ENCODE results near the gene SEC31A.
"Not testable (repeated sequence)": the region's sequence is repeated elsewhere in the genome, so short reads cannot be mapped to it uniquely, and the experiment has no call there.

SEC31A gene

GRCh38 chr4:82896755-82897154, 5.8 kb upstream of the SEC31A start:
- DNase-seq (ENCODE audit: low spot score): no peak

- DNase-seq (ENCODE audit: low spot score): no peak
Measured at GRCh38 chr4:82893942-82894341, 3.0 kb upstream of the SEC31A start.

GRCh38 chr4:82892467-82892802, 1.5 kb upstream of the SEC31A start:
- no peak for DNase-seq (ENCODE audit: low spot score)

- no peak for DNase-seq (ENCODE audit: low spot score)
Measured at GRCh38 chr4:82891707-82892466, 934 bp upstream of the SEC31A start.

GRCh38 chr4:82890528-82890900, 439 bp downstream of the SEC31A start:
- no peak for DNase-seq (ENCODE audit: low spot score)

- DNase-seq (ENCODE audit: low spot score): no peak
Measured at GRCh38 chr4:82889287-82889686, 1.7 kb downstream of the SEC31A start.

- no peak for DNase-seq (ENCODE audit: low spot score)
Measured at GRCh38 chr4:82886147-82886942, 4.6 kb downstream of the SEC31A start.

- DNase-seq (ENCODE audit: low spot score): no peak
Measured at GRCh38 chr4:82885410-82885809, 5.5 kb downstream of the SEC31A start.

- no peak for DNase-seq (ENCODE audit: low spot score)
Measured at GRCh38 chr4:82868572-82868971, 22.4 kb downstream of the SEC31A start.

- no peak for DNase-seq (ENCODE audit: low spot score)
Measured at GRCh38 chr4:82866706-82867385, 24.1 kb downstream of the SEC31A start.

GRCh38 chr4:82866033-82866432, 24.9 kb downstream of the SEC31A start:
- DNase-seq (ENCODE audit: low spot score): not testable (repeated sequence)

GRCh38 chr4:82865592-82865991, 25.4 kb downstream of the SEC31A start:
- no peak for DNase-seq (ENCODE audit: low spot score)

GRCh38 chr4:82864336-82864979, 26.5 kb downstream of the SEC31A start:
- no peak for DNase-seq (ENCODE audit: low spot score)

- DNase-seq (ENCODE audit: low spot score): no peak
Measured at GRCh38 chr4:82861529-82861928, 29.4 kb downstream of the SEC31A start.

- DNase-seq (ENCODE audit: low spot score): not testable (repeated sequence)
Measured at GRCh38 chr4:82860487-82860886, 30.5 kb downstream of the SEC31A start.

- DNase-seq (ENCODE audit: low spot score): no peak
Measured at GRCh38 chr4:82852751-82853285, 38.1 kb downstream of the SEC31A start.

- peak; percentile 59 for DNase-seq (ENCODE audit: low spot score)
Measured at GRCh38 chr4:82851885-82852750, 38.8 kb downstream of the SEC31A start.

GRCh38 chr4:82851318-82851717, 39.6 kb downstream of the SEC31A start:
- no peak for DNase-seq (ENCODE audit: low spot score)

GRCh38 chr4:82850684-82851083, 40.3 kb downstream of the SEC31A start:
- no peak for DNase-seq (ENCODE audit: low spot score)

- DNase-seq (ENCODE audit: low spot score): no peak
Measured at GRCh38 chr4:82848706-82849105, 42.2 kb downstream of the SEC31A start.

- DNase-seq (ENCODE audit: low spot score): peak; percentile 26
Measured at GRCh38 chr4:82842593-82842992, 48.4 kb downstream of the SEC31A start.

Measured in hematopoietic multipotent progenitor cell treated with erythropoietin and hydrocortisone succinate and interleukin-3 and kit ligand, for 17 days (in vitro differentiated cells).